ENCODE measurements around the gene DHX34. TPM values are rescaled to one million over a fixed set of nuclear protein-coding genes. Genes with fewer than 3 reads are reported as not detected.

DHX34 gene
- total RNA-seq, 1 donor from 2014 or later, result 32.4 TPM

- Mint-ChIP-seq H3K4me1 (peaks cover 4% of the 10 kb centered on the region), H3K36me3 (ENCODE audit: low read depth) (peaks cover 18% of the 10 kb centered on the region), H3K27me3 (ENCODE audit: low read depth) (no peaks in the 10 kb centered on the region), H3K27ac (ENCODE audit: unreplicated experiment) (no peak overlapping the region), H3K4me3 (no peak overlapping the region), H3K9me3 (no peaks in the 10 kb centered on the region)
- DNase-seq (ENCODE audit: low read depth, low spot score), result no peak
- TF ChIP-seq, protein P1, sequence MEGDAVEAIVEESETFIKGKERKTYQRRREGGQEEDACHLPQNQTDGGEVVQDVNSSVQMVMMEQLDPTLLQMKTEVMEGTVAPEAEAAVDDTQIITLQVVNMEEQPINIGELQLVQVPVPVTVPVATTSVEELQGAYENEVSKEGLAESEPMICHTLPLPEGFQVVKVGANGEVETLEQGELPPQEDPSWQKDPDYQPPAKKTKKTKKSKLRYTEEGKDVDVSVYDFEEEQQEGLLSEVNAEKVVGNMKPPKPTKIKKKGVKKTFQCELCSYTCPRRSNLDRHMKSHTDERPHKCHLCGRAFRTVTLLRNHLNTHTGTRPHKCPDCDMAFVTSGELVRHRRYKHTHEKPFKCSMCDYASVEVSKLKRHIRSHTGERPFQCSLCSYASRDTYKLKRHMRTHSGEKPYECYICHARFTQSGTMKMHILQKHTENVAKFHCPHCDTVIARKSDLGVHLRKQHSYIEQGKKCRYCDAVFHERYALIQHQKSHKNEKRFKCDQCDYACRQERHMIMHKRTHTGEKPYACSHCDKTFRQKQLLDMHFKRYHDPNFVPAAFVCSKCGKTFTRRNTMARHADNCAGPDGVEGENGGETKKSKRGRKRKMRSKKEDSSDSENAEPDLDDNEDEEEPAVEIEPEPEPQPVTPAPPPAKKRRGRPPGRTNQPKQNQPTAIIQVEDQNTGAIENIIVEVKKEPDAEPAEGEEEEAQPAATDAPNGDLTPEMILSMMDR (conservative IDR thresholded peaks at IDR 0.05), result no peak
Measured at GRCh38 chr19:47404334-47405196, 55.5 kb downstream of the DHX34 start.

GRCh38 chr19:47405197-47405550, 56.1 kb downstream of the DHX34 start:
- Mint-ChIP-seq H3K36me3 (ENCODE audit: low read depth) (peaks cover 18% of the 10 kb centered on the region), H3K4me1 (peaks cover 4% of the 10 kb centered on the region)

DNA sequence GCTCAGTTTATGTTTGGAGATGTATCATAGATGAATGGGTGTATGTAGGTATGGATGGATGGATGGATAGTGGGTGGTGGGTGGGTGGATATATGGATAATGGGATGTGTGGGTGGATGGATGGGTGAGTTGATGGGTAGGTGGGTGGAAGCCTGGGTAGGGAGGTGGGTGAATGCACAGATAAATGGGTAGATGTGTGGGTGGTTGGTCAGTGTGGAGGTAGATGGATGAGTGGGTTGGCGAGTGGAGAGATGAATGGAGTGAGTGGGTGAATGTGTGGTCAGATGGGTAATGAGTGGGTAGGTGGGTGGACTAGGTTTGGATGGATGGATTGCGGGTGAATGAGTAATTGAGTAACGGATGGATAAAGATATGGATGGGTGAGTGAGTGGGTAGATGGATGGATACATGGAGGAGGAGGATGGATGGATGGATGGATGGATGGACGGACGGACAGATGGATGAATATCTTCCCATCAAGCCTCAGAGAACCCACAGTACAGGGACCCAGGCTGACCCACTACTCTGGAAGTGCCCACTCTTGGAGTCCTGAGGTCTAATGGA, 56.8 kb downstream of the DHX34 start:
- peaks cover 4% of the 10 kb centered on the region for H3K4me1 Mint-ChIP-seq
- no peaks in the 10 kb centered on the region for H3K9me3 Mint-ChIP-seq
- H3K27me3 Mint-ChIP-seq (ENCODE audit: low read depth), result no peaks in the 10 kb centered on the region
- no peak overlapping the region for H3K4me3 Mint-ChIP-seq
- TF ChIP-seq, protein P1 (conservative IDR thresholded peaks at IDR 0.05), result no peak
- no peak for DNase-seq (ENCODE audit: low read depth, low spot score)
- H3K36me3 Mint-ChIP-seq (ENCODE audit: low read depth), result peaks cover 18% of the 10 kb centered on the region
- H3K27ac Mint-ChIP-seq (ENCODE audit: unreplicated experiment), result no peak overlapping the region

More at GRCh38 chr19:47405197-47405550, 56.1 kb downstream of the DHX34 start:
- no peak for DNase-seq (ENCODE audit: low read depth, low spot score)
- Mint-ChIP-seq H3K4me3 (no peak overlapping the region), H3K27me3 (ENCODE audit: low read depth) (no peaks in the 10 kb centered on the region), H3K9me3 (no peaks in the 10 kb centered on the region), H3K27ac (ENCODE audit: unreplicated experiment) (no peak overlapping the region)
- TF ChIP-seq, protein P1 (conservative IDR thresholded peaks at IDR 0.05), result no peak

DNA sequence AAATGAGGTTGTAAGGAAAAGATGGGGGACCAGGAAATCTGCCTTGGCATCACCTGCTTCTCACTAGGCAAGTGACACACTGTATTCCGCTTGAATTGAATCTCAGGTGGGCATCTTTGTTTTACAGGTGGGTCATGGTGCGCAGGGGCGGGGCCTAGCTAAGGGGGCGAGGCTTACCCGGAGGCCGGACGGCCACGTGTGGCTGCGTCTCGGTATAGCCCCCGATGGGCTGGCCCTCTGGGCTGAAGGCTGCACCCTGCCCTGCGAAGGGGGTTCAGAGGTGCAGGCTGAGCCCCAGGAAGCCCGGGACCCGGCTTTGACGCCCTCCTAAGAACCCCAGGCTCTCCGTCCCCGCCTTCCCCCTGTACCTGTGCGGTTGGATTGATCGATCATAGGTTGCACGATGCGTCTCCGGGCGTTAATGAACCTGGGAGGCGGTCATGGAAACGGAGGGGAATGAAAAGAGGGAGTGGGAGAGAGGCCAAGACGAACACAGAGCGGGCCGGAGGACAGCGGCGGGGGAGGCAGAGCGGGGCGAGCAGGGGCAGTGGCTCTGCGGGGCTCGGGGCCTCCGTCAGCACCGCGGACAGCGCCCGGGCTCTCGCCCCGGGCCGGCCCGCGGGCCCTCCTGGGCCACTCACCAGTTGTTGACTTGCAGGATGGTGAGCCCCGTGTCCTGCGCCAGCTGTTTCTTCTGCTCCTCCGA, 57.7 kb downstream of the DHX34 start:
- TF ChIP-seq, protein P1 (conservative IDR thresholded peaks at IDR 0.05), result no peak
- H3K36me3 Mint-ChIP-seq (ENCODE audit: low read depth), result peaks cover 18% of the 10 kb centered on the region
- H3K9me3 Mint-ChIP-seq, result no peaks in the 10 kb centered on the region
- no peak overlapping the region for H3K27ac Mint-ChIP-seq (ENCODE audit: unreplicated experiment)
- peaks cover 4% of the 10 kb centered on the region for H3K4me1 Mint-ChIP-seq
- DNase-seq (ENCODE audit: low read depth, low spot score), result no peak
- H3K27me3 Mint-ChIP-seq (ENCODE audit: low read depth), result no peaks in the 10 kb centered on the region
- no peak overlapping the region for H3K4me3 Mint-ChIP-seq

- Mint-ChIP-seq H3K9me3 (no peaks in the 10 kb centered on the region), H3K36me3 (ENCODE audit: low read depth) (peaks cover 18% of the 10 kb centered on the region), H3K4me3 (no peak overlapping the region), H3K27me3 (ENCODE audit: low read depth) (no peaks in the 10 kb centered on the region), H3K4me1 (peaks cover 4% of the 10 kb centered on the region), H3K27ac (ENCODE audit: unreplicated experiment) (no peak overlapping the region)
- TF ChIP-seq, protein P1 (conservative IDR thresholded peaks at IDR 0.05), result no peak
- no peak for DNase-seq (ENCODE audit: low read depth, low spot score)
Measured at GRCh38 chr19:47407417-47407774, 58.3 kb downstream of the DHX34 start.
